GM18868 (cell line): ENCODE data around the gene NUDT8.
A peak's percentile ranks its signal among the peaks of the same experiment; 100 is the strongest.
"Not testable (repeated sequence)": the region's sequence is repeated elsewhere in the genome, so short reads cannot be mapped to it uniquely, and the experiment has no call there.

ENCODE experiments used
- ATAC-seq: cut with Tn5 transposase; IDR thresholded peaks from one replicate; pipeline ENCODE4 v1.9.1; 2021; ENCODE audit warnings: mild to moderate bottlenecking, moderate library complexity; ENCODE audit not compliant: unreplicated experiment

NUDT8 gene

GRCh38 chr11:67660752-67661151 is 31.0 kb upstream of the NUDT8 start:
- not testable (repeated sequence) for ATAC-seq

GRCh38 chr11:67659651-67660165 is 30.0 kb upstream of the NUDT8 start:
- ATAC-seq = not testable (repeated sequence)

GRCh38 chr11:67657300-67657699 is 27.6 kb upstream of the NUDT8 start:
- ATAC-seq = no peak

GRCh38 chr11:67656278-67656922 is 26.7 kb upstream of the NUDT8 start:
- ATAC-seq = no peak

GRCh38 chr11:67654225-67654624 is 24.5 kb upstream of the NUDT8 start:
- ATAC-seq = no peak

GRCh38 chr11:67652965-67653845 is 23.5 kb upstream of the NUDT8 start:
- no peak for ATAC-seq

- ATAC-seq = no peak
Measured at GRCh38 chr11:67651976-67652781, 22.4 kb upstream of the NUDT8 start.

GRCh38 chr11:67649634-67650510 is 20.1 kb upstream of the NUDT8 start:
- ATAC-seq = no peak

GRCh38 chr11:67648796-67649613 is 19.3 kb upstream of the NUDT8 start:
- ATAC-seq = no peak

- ATAC-seq = peak; percentile 61
Measured at GRCh38 chr11:67648140-67648795, 18.5 kb upstream of the NUDT8 start.

GRCh38 chr11:67647471-67647870 is 17.7 kb upstream of the NUDT8 start:
- ATAC-seq = no peak

GRCh38 chr11:67646535-67647336 is 17.0 kb upstream of the NUDT8 start:
- no peak for ATAC-seq

GRCh38 chr11:67645521-67646461 is 16.1 kb upstream of the NUDT8 start:
- ATAC-seq = no peak

GRCh38 chr11:67644472-67645418 is 15.0 kb upstream of the NUDT8 start:
- no peak for ATAC-seq

- ATAC-seq = no peak
Measured at GRCh38 chr11:67644042-67644441, 14.3 kb upstream of the NUDT8 start.
